Fibroblast of lung (primary cell): ENCODE measurements around the gene PLEKHA7. TPM values are rescaled to one million over a fixed set of nuclear protein-coding genes. Genes with fewer than 3 reads are reported as not detected.

Experiments used
- DNase-seq, 2 donors: peaks; one replicate each; pipeline versions ENCODE4 v3.0.0 to v3.0.0-alpha.2; 2010; ENCODE audit warnings: low read depth in 2 of 2
- H2AFZ ChIP-seq: 2 replicates; pipeline ENCODE4 v1.5.1; 2012; ENCODE audit warnings: low read length, control low read depth, inconsistent platforms
- H3K27ac ChIP-seq: 2 replicates; pipeline ENCODE4 v1.5.1; 2011; ENCODE audit warnings: low read length, control low read depth; ENCODE audit not compliant: insufficient read depth
- H3K27me3 ChIP-seq: 2 replicates; pipeline ENCODE4 v1.5.1; 2011; ENCODE audit warnings: mild to moderate bottlenecking, low read length; ENCODE audit not compliant: control insufficient read depth, insufficient read depth
- H3K36me3 ChIP-seq: 2 replicates; pipeline ENCODE4 v1.5.1; 2011; ENCODE audit warnings: low read length; ENCODE audit not compliant: control insufficient read depth, insufficient read depth
- H3K4me1 ChIP-seq: 2 replicates; pipeline ENCODE4 v1.5.1; 2011; ENCODE audit warnings: low read length; ENCODE audit not compliant: control insufficient read depth, insufficient read depth; ENCODE audit errors: extremely low read depth
- H3K4me2 ChIP-seq: 2 replicates; pipeline ENCODE4 v1.5.1; 2011; ENCODE audit warnings: low read length, control low read depth; ENCODE audit not compliant: insufficient read depth; ENCODE audit errors: extremely low read depth
- H3K4me3 ChIP-seq, 4 experiments: fragments of 200-600 bp in 1 of 4; sonication (generic) in 1 of 4; replicated peaks in 1 of 4; 2 replicates each; pipeline ENCODE4 v1.5.1; 2011 to 2016; ENCODE audit warnings: low read length in 4 of 4, low read depth in 3 of 4, mild to moderate bottlenecking in 3 of 4, control low read depth in 2 of 4, inconsistent platforms in 1 of 4, mixed read lengths in 1 of 4; ENCODE audit not compliant: insufficient read depth in 1 of 4; ENCODE audit errors: control extremely low read depth in 1 of 4
- H3K79me2 ChIP-seq: 2 replicates; pipeline ENCODE4 v1.5.1; 2012; ENCODE audit warnings: mild to moderate bottlenecking, low read length, inconsistent platforms; ENCODE audit not compliant: control insufficient read depth, insufficient read depth
- H3K9ac ChIP-seq: 2 replicates; pipeline ENCODE4 v1.5.1; 2011; ENCODE audit warnings: mild to moderate bottlenecking, low read length, control low read depth; ENCODE audit not compliant: insufficient read depth
- H3K9me3 ChIP-seq: 2 replicates; pipeline ENCODE4 v1.5.1; 2012; ENCODE audit warnings: low read depth, low read length; ENCODE audit not compliant: control insufficient read depth, insufficient read depth
- H4K20me1 ChIP-seq: 2 replicates; pipeline ENCODE4 v1.5.1; 2011; ENCODE audit warnings: low read length; ENCODE audit not compliant: control insufficient read depth, insufficient read depth; ENCODE audit errors: extremely low read depth
- CTCF ChIP-seq, 2 donors: IDR thresholded peaks in 1 of 2; conservative IDR thresholded peaks in 1 of 2; 1 replicate in 1 of 2; 2 replicates in 1 of 2; pipeline ENCODE4 v1.5.1; 2011 to 2012; ENCODE audit warnings: low read length in 2 of 2, control low read depth in 1 of 2, inconsistent platforms in 1 of 2, low read depth in 1 of 2, mild to moderate bottlenecking in 1 of 2
- EZH2 ChIP-seq: IDR thresholded peaks from 2 replicates; pipeline ENCODE4 v1.5.1; 2012; ENCODE audit warnings: low read length, control low read depth, mild to moderate bottlenecking; ENCODE audit errors: missing control alignments
- polyA plus RNA-seq, 2 donors: library from polyadenylated mRNA; depleted of rRNA in 1 of 2; stranded (reverse) in 1 of 2; unstranded in 1 of 2; fragments of >200 nt; gene quantifications; 2 replicates each; pipeline ENCODE4 v1.2.1, GENCODE V29; 2011 to 2012; ENCODE audit warnings: missing spikeins in 1 of 2
- total RNA-seq: library from RNA; depleted of rRNA; stranded (reverse); fragments of >200 nt; gene quantifications from 2 replicates; pipeline ENCODE4 v1.2.1, GENCODE V29; 2014

PLEKHA7 gene
- total and polyA plus RNA-seq, 2 donors (not counting 1 experiment from before 2014, with no cell fraction given) = 0.11 to 0.17 TPM

- no peak overlapping the region for H2AFZ ChIP-seq
- H3K9ac ChIP-seq = no peak overlapping the region
- DNase-seq = no peak
- H4K20me1 ChIP-seq = no peaks in the 10 kb centered on the region
- no peak overlapping the region for H3K4me2 ChIP-seq
- no peak overlapping the region for H3K27ac ChIP-seq
- H3K79me2 ChIP-seq = no peaks in the 10 kb centered on the region
- no peaks in the 10 kb centered on the region for H3K4me1 ChIP-seq
- no peaks in the 10 kb centered on the region for H3K27me3 ChIP-seq
- no peak for TF ChIP-seq CTCF (conservative IDR thresholded peaks at IDR 0.05 in 1 of 2, IDR thresholded peaks at IDR 0.05 in 1 of 2; ENCODE audit: low read depth in 1 of 2, low read length in 2 of 2)
- no peak for TF ChIP-seq EZH2
- H3K9me3 ChIP-seq = no peaks in the 10 kb centered on the region
- no peak overlapping the region for H3K4me3 ChIP-seq
- no peaks in the 10 kb centered on the region for H3K36me3 ChIP-seq
These were observed 10.8 kb downstream of the PLEKHA7 start for GRCh38 chr11:17003426-17003825.

GRCh38 chr11:17002543-17002942 lies 11.7 kb downstream of the PLEKHA7 start:
- Histone ChIP-seq H3K4me3 (no peak overlapping the region), H3K4me2 (no peak overlapping the region), H3K27me3 (no peaks in the 10 kb centered on the region), H3K79me2 (no peaks in the 10 kb centered on the region), H3K9ac (no peak overlapping the region), H2AFZ (no peak overlapping the region), H3K27ac (no peak overlapping the region), H3K9me3 (no peaks in the 10 kb centered on the region), H4K20me1 (no peaks in the 10 kb centered on the region), H3K36me3 (no peaks in the 10 kb centered on the region), H3K4me1 (no peaks in the 10 kb centered on the region)
- no peak for DNase-seq
- TF ChIP-seq CTCF (conservative IDR thresholded peaks at IDR 0.05 in 1 of 2, IDR thresholded peaks at IDR 0.05 in 1 of 2; ENCODE audit: low read depth in 1 of 2, low read length in 2 of 2) = no peak
- TF ChIP-seq EZH2 = no peak

- Histone ChIP-seq H3K79me2 (no peaks in the 10 kb centered on the region), H3K4me3 (no peak overlapping the region), H4K20me1 (no peaks in the 10 kb centered on the region), H3K36me3 (no peaks in the 10 kb centered on the region), H3K4me1 (no peaks in the 10 kb centered on the region), H3K27ac (no peak overlapping the region), H3K4me2 (no peak overlapping the region), H3K9me3 (no peaks in the 10 kb centered on the region), H2AFZ (no peak overlapping the region), H3K27me3 (no peaks in the 10 kb centered on the region), H3K9ac (no peak overlapping the region)
- TF ChIP-seq EZH2 (no peak), CTCF (conservative IDR thresholded peaks at IDR 0.05 in 1 of 2, IDR thresholded peaks at IDR 0.05 in 1 of 2; ENCODE audit: low read depth in 1 of 2, low read length in 2 of 2) (no peak)
- DNase-seq = no peak
These were observed 12.4 kb downstream of the PLEKHA7 start for GRCh38 chr11:17001806-17002205.
